ENCODE measurements around the gene APOA4. TPM values are rescaled to one million over a fixed set of nuclear protein-coding genes. Genes with fewer than 3 reads are reported as not detected.
"Not testable (repeated sequence)": the region's sequence is repeated elsewhere in the genome, so short reads cannot be mapped to it uniquely, and the experiment has no call there.

The APOA4 gene
- total RNA-seq, 2 donors from 2014 or later: not detected

GRCh38 chr11:116825854-116826750, 3.0 kb upstream of the APOA4 start:
- no peak for DNase-seq (ENCODE audit: low spot score in 2 of 2)
- H3K36me3 Mint-ChIP-seq: no peaks in the 10 kb centered on the region
- no peak overlapping the region for H3K27ac Mint-ChIP-seq
- H3K9me3 Mint-ChIP-seq: no peaks in the 10 kb centered on the region
- ATAC-seq: no peak

GRCh38 chr11:116825434-116825833, 2.3 kb upstream of the APOA4 start:
- Mint-ChIP-seq H3K36me3 (no peaks in the 10 kb centered on the region), H3K9me3 (no peaks in the 10 kb centered on the region), H3K27ac (no peak overlapping the region)
- no peak for DNase-seq (ENCODE audit: low spot score in 2 of 2)
- ATAC-seq: no peak

GRCh38 chr11:116822575-116822974, 529 bp downstream of the APOA4 start:
- Mint-ChIP-seq H3K36me3 (no peaks in the 10 kb centered on the region), H3K9me3 (no peaks in the 10 kb centered on the region), H3K27ac (no peak overlapping the region)
- DNase-seq (ENCODE audit: low spot score in 2 of 2) (no peak), ATAC-seq (no peak)

- no peak for DNase-seq (ENCODE audit: low spot score in 2 of 2)
- Mint-ChIP-seq H3K9me3 (no peaks in the 10 kb centered on the region), H3K36me3 (no peaks in the 10 kb centered on the region), H3K27ac (no peak overlapping the region)
- ATAC-seq: no peak
Measured at GRCh38 chr11:116821050-116821918, 1.8 kb downstream of the APOA4 start.

- H3K27ac Mint-ChIP-seq: no peak overlapping the region
- H3K9me3 Mint-ChIP-seq: no peaks in the 10 kb centered on the region
- ATAC-seq: no peak
- DNase-seq (ENCODE audit: low spot score in 2 of 2): no peak
- H3K36me3 Mint-ChIP-seq: no peaks in the 10 kb centered on the region
Measured at GRCh38 chr11:116819049-116819448, 4.1 kb downstream of the APOA4 start.

GRCh38 chr11:116814502-116814901, 8.6 kb downstream of the APOA4 start:
- H3K27ac Mint-ChIP-seq: no peak overlapping the region
- no peaks in the 10 kb centered on the region for H3K36me3 Mint-ChIP-seq
- DNase-seq (ENCODE audit: low spot score in 2 of 2) (no peak), ATAC-seq (no peak)
- H3K9me3 Mint-ChIP-seq: no peaks in the 10 kb centered on the region

- H3K9me3 Mint-ChIP-seq: no peaks in the 10 kb centered on the region
- ATAC-seq: no peak
- DNase-seq (ENCODE audit: low spot score in 2 of 2): no peak
- no peaks in the 10 kb centered on the region for H3K36me3 Mint-ChIP-seq
- H3K27ac Mint-ChIP-seq: no peak overlapping the region
Measured at GRCh38 chr11:116813781-116814471, 9.2 kb downstream of the APOA4 start.

- ATAC-seq (peak; percentile 5 to 18), DNase-seq (ENCODE audit: low spot score in 2 of 2) (no peak)
- no peaks in the 10 kb centered on the region for H3K36me3 Mint-ChIP-seq
- no peaks in the 10 kb centered on the region for H3K9me3 Mint-ChIP-seq
- no peak overlapping the region for H3K27ac Mint-ChIP-seq
Measured at GRCh38 chr11:116813170-116813569, 9.9 kb downstream of the APOA4 start.

- H3K27ac Mint-ChIP-seq: no peak overlapping the region
- H3K36me3 Mint-ChIP-seq: no peaks in the 10 kb centered on the region
- DNase-seq (ENCODE audit: low spot score in 2 of 2): no peak
- H3K9me3 Mint-ChIP-seq: no peaks in the 10 kb centered on the region
- no peak for ATAC-seq
Measured at GRCh38 chr11:116812109-116812508, 11.0 kb downstream of the APOA4 start.

GRCh38 chr11:116811194-116811593, 11.9 kb downstream of the APOA4 start:
- H3K36me3 Mint-ChIP-seq: no peaks in the 10 kb centered on the region
- no peaks in the 10 kb centered on the region for H3K9me3 Mint-ChIP-seq
- H3K27ac Mint-ChIP-seq: no peak overlapping the region
- ATAC-seq: peak; percentile 4 to 26
- no peak for DNase-seq (ENCODE audit: low spot score in 2 of 2)

- Mint-ChIP-seq H3K36me3 (no peaks in the 10 kb centered on the region), H3K9me3 (no peaks in the 10 kb centered on the region), H3K27ac (no peak overlapping the region)
- ATAC-seq: no peak
- no peak for DNase-seq (ENCODE audit: low spot score in 2 of 2)
Measured at GRCh38 chr11:116808262-116809175, 14.6 kb downstream of the APOA4 start.

- ATAC-seq: no peak
- Mint-ChIP-seq H3K9me3 (no peaks in the 10 kb centered on the region), H3K36me3 (no peaks in the 10 kb centered on the region), H3K27ac (no peak overlapping the region)
- DNase-seq (ENCODE audit: low spot score in 2 of 2): no peak
Measured at GRCh38 chr11:116807601-116808261, 15.4 kb downstream of the APOA4 start.

GRCh38 chr11:116804001-116804400, 19.1 kb downstream of the APOA4 start:
- Mint-ChIP-seq H3K9me3 (no peaks in the 10 kb centered on the region), H3K36me3 (no peaks in the 10 kb centered on the region), H3K27ac (no peak overlapping the region)
- no peak for ATAC-seq
- no peak for DNase-seq (ENCODE audit: low spot score in 2 of 2)

GRCh38 chr11:116801662-116802061, 21.4 kb downstream of the APOA4 start:
- not testable (repeated sequence) for ATAC-seq; H3K27ac Mint-ChIP-seq; H3K36me3 Mint-ChIP-seq; DNase-seq (ENCODE audit: low spot score in 2 of 2); H3K9me3 Mint-ChIP-seq

GRCh38 chr11:116800610-116801009, 22.5 kb downstream of the APOA4 start:
- Mint-ChIP-seq H3K27ac (no peak overlapping the region), H3K36me3 (no peaks in the 10 kb centered on the region), H3K9me3 (no peaks in the 10 kb centered on the region)
- no peak for ATAC-seq
- DNase-seq (ENCODE audit: low spot score in 2 of 2): no peak

GRCh38 chr11:116798368-116798767, 24.7 kb downstream of the APOA4 start:
- no peaks in the 10 kb centered on the region for H3K36me3 Mint-ChIP-seq
- no peaks in the 10 kb centered on the region for H3K9me3 Mint-ChIP-seq
- H3K27ac Mint-ChIP-seq: no peak overlapping the region
- ATAC-seq: peak; percentile 62 to 98
- no peak for DNase-seq (ENCODE audit: low spot score in 2 of 2)

All from activated naive CD4-positive, alpha-beta T cell treated with anti-CD3 and anti-CD28 coated beads, Interleukin-2, amount 50 U/mL, for 72 hours (primary cell).